Measurements from ENCODE around the gene ZNF460. TPM values are rescaled to one million over a fixed set of nuclear protein-coding genes. Genes with fewer than 3 reads are reported as not detected.

Gene ZNF460
- total RNA-seq, 1 donor from 2014 or later, result 101 TPM

- Histone ChIP-seq H3K9ac (ENCODE audit: low read depth in 1 of 3, low read length in 3 of 3) (peak overlapping the region in 2 of 3 donors; percentile 95 to 98), H3K4me3 (ENCODE audit: low read length in 3 of 3) (peak overlapping the region; percentile 8 to 91 (median 84)), H3K27ac (ENCODE audit: low read depth, low read length) (no peak overlapping the region)
Measured at GRCh38 chr19:57321751-57322150, 41.5 kb downstream of the ZNF460 start.

GRCh38 chr19:57324992-57325391 lies 44.7 kb downstream of the ZNF460 start:
- H3K9me3 ChIP-seq (ENCODE audit: control insufficient read depth in 3 of 3, low read length in 3 of 3), result peaks cover 4 to 13% (median 10%) of the 10 kb centered on the region in 3 donors
- peaks cover 48 to 57% (median 57%) of the 10 kb centered on the region in 3 donors for H3K36me3 ChIP-seq (ENCODE audit: control insufficient read depth in 3 of 3, insufficient read depth in 3 of 3, low read length in 3 of 3)
- H3K27ac ChIP-seq (ENCODE audit: low read depth, low read length), result no peak overlapping the region
- no peak overlapping the region for H3K4me3 ChIP-seq (ENCODE audit: low read length in 3 of 3)
- H3K27me3 ChIP-seq (ENCODE audit: control insufficient read depth in 3 of 3, insufficient read depth in 3 of 3, low read length in 3 of 3), result no peaks in the 10 kb centered on the region
- no peak overlapping the region for H3K9ac ChIP-seq (ENCODE audit: low read depth in 1 of 3, low read length in 3 of 3)
- H3K4me1 ChIP-seq (ENCODE audit: control insufficient read depth in 3 of 3, insufficient read depth in 3 of 3, low read length in 3 of 3), result peaks cover 15 to 22% (median 20%) of the 10 kb centered on the region in 3 donors

More at GRCh38 chr19:57321751-57322150, 41.5 kb downstream of the ZNF460 start:
- no peaks in the 10 kb centered on the region for H3K27me3 ChIP-seq (ENCODE audit: control insufficient read depth in 3 of 3, insufficient read depth in 3 of 3, low read length in 3 of 3)
- peaks cover 0 to 4% (median 0%) of the 10 kb centered on the region in 3 donors for H3K9me3 ChIP-seq (ENCODE audit: control insufficient read depth in 3 of 3, low read length in 3 of 3)
- H3K36me3 ChIP-seq (ENCODE audit: control insufficient read depth in 3 of 3, insufficient read depth in 3 of 3, low read length in 3 of 3), result peaks cover 31% of the 10 kb centered on the region in 3 donors
- peaks cover 17 to 25% (median 22%) of the 10 kb centered on the region in 3 donors for H3K4me1 ChIP-seq (ENCODE audit: control insufficient read depth in 3 of 3, insufficient read depth in 3 of 3, low read length in 3 of 3)

- Histone ChIP-seq H3K9ac (ENCODE audit: low read depth in 1 of 3, low read length in 3 of 3) (no peak overlapping the region), H3K27ac (ENCODE audit: low read depth, low read length) (no peak overlapping the region), H3K4me1 (ENCODE audit: control insufficient read depth in 3 of 3, insufficient read depth in 3 of 3, low read length in 3 of 3) (peaks cover 0 to under 1% (median 0%) of the 10 kb centered on the region in 3 donors), H3K27me3 (ENCODE audit: control insufficient read depth in 3 of 3, insufficient read depth in 3 of 3, low read length in 3 of 3) (no peaks in the 10 kb centered on the region), H3K4me3 (ENCODE audit: low read length in 3 of 3) (no peak overlapping the region), H3K9me3 (ENCODE audit: control insufficient read depth in 3 of 3, low read length in 3 of 3) (peaks cover 4 to 13% (median 10%) of the 10 kb centered on the region in 3 donors), H3K36me3 (ENCODE audit: control insufficient read depth in 3 of 3, insufficient read depth in 3 of 3, low read length in 3 of 3) (peaks cover 48 to 61% (median 57%) of the 10 kb centered on the region in 3 donors)
Measured at GRCh38 chr19:57327993-57328392, 47.7 kb downstream of the ZNF460 start.

- no peak overlapping the region for H3K4me3 ChIP-seq (ENCODE audit: low read length in 3 of 3)
- H3K36me3 ChIP-seq (ENCODE audit: control insufficient read depth in 3 of 3, insufficient read depth in 3 of 3, low read length in 3 of 3), result peaks cover under 1 to 6% (median 1%) of the 10 kb centered on the region in 3 donors
- H3K9me3 ChIP-seq (ENCODE audit: control insufficient read depth in 3 of 3, low read length in 3 of 3), result no peaks in the 10 kb centered on the region
- no peak overlapping the region for H3K27ac ChIP-seq (ENCODE audit: low read depth, low read length)
- H3K27me3 ChIP-seq (ENCODE audit: control insufficient read depth in 3 of 3, insufficient read depth in 3 of 3, low read length in 3 of 3), result no peaks in the 10 kb centered on the region
- H3K9ac ChIP-seq (ENCODE audit: low read depth in 1 of 3, low read length in 3 of 3), result no peak overlapping the region
- peaks cover 3 to 11% (median 9%) of the 10 kb centered on the region in 3 donors for H3K4me1 ChIP-seq (ENCODE audit: control insufficient read depth in 3 of 3, insufficient read depth in 3 of 3, low read length in 3 of 3)
Measured at GRCh38 chr19:57334191-57334590, 53.9 kb downstream of the ZNF460 start.

GRCh38 chr19:57338877-57339276 lies 58.6 kb downstream of the ZNF460 start:
- Histone ChIP-seq H3K36me3 (ENCODE audit: control insufficient read depth in 3 of 3, insufficient read depth in 3 of 3, low read length in 3 of 3) (no peaks in the 10 kb centered on the region), H3K4me1 (ENCODE audit: control insufficient read depth in 3 of 3, insufficient read depth in 3 of 3, low read length in 3 of 3) (peaks cover 3 to 11% (median 9%) of the 10 kb centered on the region in 3 donors), H3K27ac (ENCODE audit: low read depth, low read length) (peak overlapping the region; percentile 84), H3K9me3 (ENCODE audit: control insufficient read depth in 3 of 3, low read length in 3 of 3) (no peaks in the 10 kb centered on the region), H3K4me3 (ENCODE audit: low read length in 3 of 3) (peak overlapping the region; percentile 10 to 49 (median 16)), H3K27me3 (ENCODE audit: control insufficient read depth in 3 of 3, insufficient read depth in 3 of 3, low read length in 3 of 3) (no peaks in the 10 kb centered on the region), H3K9ac (ENCODE audit: low read depth in 1 of 3, low read length in 3 of 3) (peak overlapping the region in 2 of 3 donors; percentile 13 to 41)

GRCh38 chr19:57342582-57342981 lies 62.3 kb downstream of the ZNF460 start:
- no peaks in the 10 kb centered on the region for H3K9me3 ChIP-seq (ENCODE audit: control insufficient read depth in 3 of 3, low read length in 3 of 3)
- no peak overlapping the region for H3K27ac ChIP-seq (ENCODE audit: low read depth, low read length)
- no peaks in the 10 kb centered on the region for H3K27me3 ChIP-seq (ENCODE audit: control insufficient read depth in 3 of 3, insufficient read depth in 3 of 3, low read length in 3 of 3)
- no peak overlapping the region for H3K9ac ChIP-seq (ENCODE audit: low read depth in 1 of 3, low read length in 3 of 3)
- H3K36me3 ChIP-seq (ENCODE audit: control insufficient read depth in 3 of 3, insufficient read depth in 3 of 3, low read length in 3 of 3), result no peaks in the 10 kb centered on the region
- no peak overlapping the region for H3K4me3 ChIP-seq (ENCODE audit: low read length in 3 of 3)
- H3K4me1 ChIP-seq (ENCODE audit: control insufficient read depth in 3 of 3, insufficient read depth in 3 of 3, low read length in 3 of 3), result peaks cover 3 to 11% (median 9%) of the 10 kb centered on the region in 3 donors

Other genes with a start within 250 kb of the ZNF460 start
- not detected for gene USP29, start 160.5 kb upstream of the ZNF460 start, total RNA-seq
- gene ZIM3, start 135.3 kb upstream of the ZNF460 start, total RNA-seq, result not detected
- 0.52 TPM for gene DUXA, start 113.0 kb upstream of the ZNF460 start, total RNA-seq
- gene ZNF264, start 89.0 kb upstream of the ZNF460 start, total RNA-seq, result 24.0 TPM
- gene AURKC, start 49.5 kb upstream of the ZNF460 start, total RNA-seq, result not detected
- 26.1 TPM for gene ZNF805, start 39.9 kb upstream of the ZNF460 start, total RNA-seq
- gene ZNF543, start 40.0 kb downstream of the ZNF460 start, total RNA-seq, result 18.8 TPM
- 16.2 TPM for gene ZNF304, start 70.8 kb downstream of the ZNF460 start, total RNA-seq
- gene TRAPPC2B, start 83.1 kb downstream of the ZNF460 start, total RNA-seq, result 25.1 TPM
- gene ZNF547, start 83.1 kb downstream of the ZNF460 start, total RNA-seq, result 3.1 TPM
- 27.7 TPM for gene ZNF548, start 109.4 kb downstream of the ZNF460 start, total RNA-seq
- 14.1 TPM for gene ZNF17, start 130.7 kb downstream of the ZNF460 start, total RNA-seq
- 13.6 TPM for gene ZNF749, start 154.8 kb downstream of the ZNF460 start, total RNA-seq
- 1.0 TPM for gene VN1R1, start 176.7 kb downstream of the ZNF460 start, total RNA-seq
- 15.1 TPM for gene ZNF772, start 197.1 kb downstream of the ZNF460 start, total RNA-seq
- gene ZNF419, start 207.3 kb downstream of the ZNF460 start, total RNA-seq, result 9.9 TPM
- 9.9 TPM for gene ZNF773, start 219.5 kb downstream of the ZNF460 start, total RNA-seq
- 8.9 TPM for gene ZNF549, start 246.9 kb downstream of the ZNF460 start, total RNA-seq

Measured in skeletal muscle tissue (tissue), 4 donors.